ENCODE measurements around the gene DDHD1. TPM values are rescaled to one million over a fixed set of nuclear protein-coding genes. Genes with fewer than 3 reads are reported as not detected.

Gene DDHD1
- total RNA-seq, 1 experiment from 2014 or later: 20.0 TPM

GRCh38 chr14:53152184-53152886, 788 bp downstream of the DDHD1 start (continued):
- TF ChIP-seq STAT6 (CRISPR knock-in tag; conservative IDR thresholded peaks at IDR 0.05; ENCODE audit: low read depth) (no peak; the same call in 1 of the 2 replicates), NFYB (CRISPR knock-in tag; conservative IDR thresholded peaks at IDR 0.05; ENCODE audit: low read depth) (no peak), E2F4 (CRISPR knock-in tag; IDR thresholded peaks at IDR 0.05; ENCODE audit: borderline replicate concordance, low read depth) (no peak), ETV6 (CRISPR knock-in tag; IDR thresholded peaks at IDR 0.05) (0 out of 2 replicates have a peak, but pooled peaks have one; percentile 26), FOXP1 (CRISPR knock-in tag; IDR thresholded peaks at IDR 0.05; ENCODE audit: borderline replicate concordance) (peak; percentile 50; the same call in 1 of the 2 replicates), GRHL2 (CRISPR knock-in tag; IDR thresholded peaks at IDR 0.05; ENCODE audit: insufficient replicate concordance, severe bottlenecking) (no peak), SMAD3 (CRISPR knock-in tag; IDR thresholded peaks at IDR 0.05; ENCODE audit: borderline replicate concordance) (peak; percentile 70; the same call in 1 of the 2 replicates), GTF2I (CRISPR knock-in tag; conservative IDR thresholded peaks at IDR 0.05) (no peak), JAZF1 (CRISPR knock-in tag; IDR thresholded peaks at IDR 0.05) (no peak), ZNF416 (CRISPR knock-in tag; IDR thresholded peaks at IDR 0.05) (no peak), HMGXB4 (CRISPR knock-in tag; IDR thresholded peaks at IDR 0.05) (peak; percentile 91), ESRRA (CRISPR knock-in tag; IDR thresholded peaks at IDR 0.05; ENCODE audit: borderline replicate concordance) (0 out of 2 replicates have a peak, but pooled peaks have one; percentile 4), SP1 (CRISPR knock-in tag; conservative IDR thresholded peaks at IDR 0.05) (peak; percentile 10; the same call in 1 of the 2 replicates), ZNF263 (CRISPR knock-in tag; IDR thresholded peaks at IDR 0.05; ENCODE audit: low read depth) (no peak), ELF4 (CRISPR knock-in tag; IDR thresholded peaks at IDR 0.05; ENCODE audit: low read depth) (no peak), ARID4B (CRISPR knock-in tag; IDR thresholded peaks at IDR 0.05; ENCODE audit: borderline replicate concordance) (no peak; the same call in 1 of the 2 replicates), ZBTB43 (CRISPR knock-in tag; IDR thresholded peaks at IDR 0.05) (no peak), NR2C2 (CRISPR knock-in tag; IDR thresholded peaks at IDR 0.05) (no peak), ZNF232 (CRISPR knock-in tag; IDR thresholded peaks at IDR 0.05) (0 out of 2 replicates have a peak, but pooled peaks have one; percentile 21), PRRX2 (CRISPR knock-in tag; IDR thresholded peaks at IDR 0.05) (no peak)
- TF ChIP-seq, protein P1, sequence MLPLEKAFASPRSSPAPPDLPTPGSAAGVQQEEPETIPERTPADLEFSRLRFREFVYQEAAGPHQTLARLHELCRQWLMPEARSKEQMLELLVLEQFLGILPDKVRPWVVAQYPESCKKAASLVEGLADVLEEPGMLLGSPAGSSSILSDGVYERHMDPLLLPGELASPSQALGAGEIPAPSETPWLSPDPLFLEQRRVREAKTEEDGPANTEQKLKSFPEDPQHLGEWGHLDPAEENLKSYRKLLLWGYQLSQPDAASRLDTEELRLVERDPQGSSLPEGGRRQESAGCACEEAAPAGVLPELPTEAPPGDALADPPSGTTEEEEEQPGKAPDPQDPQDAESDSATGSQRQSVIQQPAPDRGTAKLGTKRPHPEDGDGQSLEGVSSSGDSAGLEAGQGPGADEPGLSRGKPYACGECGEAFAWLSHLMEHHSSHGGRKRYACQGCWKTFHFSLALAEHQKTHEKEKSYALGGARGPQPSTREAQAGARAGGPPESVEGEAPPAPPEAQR (CRISPR knock-in tag; IDR thresholded peaks at IDR 0.05): no peak
- TF ChIP-seq, protein P2, sequence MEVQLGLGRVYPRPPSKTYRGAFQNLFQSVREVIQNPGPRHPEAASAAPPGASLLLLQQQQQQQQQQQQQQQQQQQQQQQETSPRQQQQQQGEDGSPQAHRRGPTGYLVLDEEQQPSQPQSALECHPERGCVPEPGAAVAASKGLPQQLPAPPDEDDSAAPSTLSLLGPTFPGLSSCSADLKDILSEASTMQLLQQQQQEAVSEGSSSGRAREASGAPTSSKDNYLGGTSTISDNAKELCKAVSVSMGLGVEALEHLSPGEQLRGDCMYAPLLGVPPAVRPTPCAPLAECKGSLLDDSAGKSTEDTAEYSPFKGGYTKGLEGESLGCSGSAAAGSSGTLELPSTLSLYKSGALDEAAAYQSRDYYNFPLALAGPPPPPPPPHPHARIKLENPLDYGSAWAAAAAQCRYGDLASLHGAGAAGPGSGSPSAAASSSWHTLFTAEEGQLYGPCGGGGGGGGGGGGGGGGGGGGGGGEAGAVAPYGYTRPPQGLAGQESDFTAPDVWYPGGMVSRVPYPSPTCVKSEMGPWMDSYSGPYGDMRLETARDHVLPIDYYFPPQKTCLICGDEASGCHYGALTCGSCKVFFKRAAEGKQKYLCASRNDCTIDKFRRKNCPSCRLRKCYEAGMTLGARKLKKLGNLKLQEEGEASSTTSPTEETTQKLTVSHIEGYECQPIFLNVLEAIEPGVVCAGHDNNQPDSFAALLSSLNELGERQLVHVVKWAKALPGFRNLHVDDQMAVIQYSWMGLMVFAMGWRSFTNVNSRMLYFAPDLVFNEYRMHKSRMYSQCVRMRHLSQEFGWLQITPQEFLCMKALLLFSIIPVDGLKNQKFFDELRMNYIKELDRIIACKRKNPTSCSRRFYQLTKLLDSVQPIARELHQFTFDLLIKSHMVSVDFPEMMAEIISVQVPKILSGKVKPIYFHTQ (CRISPR knock-in tag; IDR thresholded peaks at IDR 0.05): no peak
